ENCODE results near the gene DUSP28.

GRCh38 chr2:240532031-240532775, 28.0 kb upstream of the DUSP28 start:
- TF ChIP-seq POLR2A (IDR thresholded peaks at IDR 0.05; ENCODE audit: low read depth, low read length): no peak
- TF ChIP-seq TAF1 (IDR thresholded peaks at IDR 0.05; ENCODE audit: low read depth, low read length): no peak

All from GM12891 (cell line).